Kidney (tissue), 14 donors: ENCODE data around the gene MAD1L1. TPM values are rescaled to one million over a fixed set of nuclear protein-coding genes. Genes with fewer than 3 reads are reported as not detected.
A peak's percentile ranks its signal among the peaks of the same experiment; 100 is the strongest.

ENCODE experiments used
- DNase-seq, 5 donors: peaks; one replicate each; pipeline ENCODE4 v3.0.0-alpha.2; 2013 to 2020
- FAIRE-seq: peaks from 2 replicates; lab custom pipeline; 2012; peaks lifted over from hg19 to GRCh38; lab: Jason Lieb, UNC
- H3K27ac ChIP-seq, 2 donors: one replicate each; pipeline ENCODE4 v1.7.0; 2013; ENCODE audit warnings: low read depth in 2 of 2, low read length in 2 of 2, inconsistent platforms in 1 of 2
- H3K27me3 ChIP-seq: one replicate; pipeline ENCODE4 v1.7.1; 2013; ENCODE audit warnings: low read length, inconsistent platforms; ENCODE audit not compliant: control insufficient read depth, insufficient read depth
- H3K36me3 ChIP-seq, 3 donors: one replicate each; pipeline versions ENCODE4 v1.7.0 to v1.7.1; 2013; ENCODE audit warnings: low read length in 3 of 3, control low read depth in 1 of 3, inconsistent platforms in 1 of 3; ENCODE audit not compliant: insufficient read depth in 3 of 3, control insufficient read depth in 2 of 3
- H3K4me1 ChIP-seq, 3 donors: one replicate each; pipeline versions ENCODE4 v1.7.0 to v1.7.1; 2013; ENCODE audit warnings: low read length in 3 of 3, inconsistent platforms in 1 of 3, low read depth in 1 of 3; ENCODE audit not compliant: control insufficient read depth in 2 of 3, insufficient read depth in 2 of 3
- H3K4me3 ChIP-seq, 3 donors: one replicate each; pipeline versions ENCODE4 v1.7.0 to v1.8.1; 2013; ENCODE audit warnings: low read length in 3 of 3, control low read depth in 1 of 3, inconsistent platforms in 1 of 3
- H3K9ac ChIP-seq, 3 donors: one replicate each; pipeline versions ENCODE4 v1.7.0 to v1.7.1; 2013; ENCODE audit warnings: low read length in 3 of 3, control low read depth in 1 of 3, inconsistent platforms in 1 of 3
- H3K9me3 ChIP-seq, 3 donors: one replicate each; pipeline versions ENCODE4 v1.7.0 to v1.7.1; 2013; ENCODE audit warnings: low read length in 3 of 3, control low read depth in 1 of 3, inconsistent platforms in 1 of 3; ENCODE audit not compliant: control insufficient read depth in 2 of 3, insufficient read depth in 1 of 3
- CTCF ChIP-seq: IDR thresholded peaks from 3 replicates; pipeline ENCODE4 v1.5.1; 2012; ENCODE audit warnings: mild to moderate bottlenecking, moderate library complexity, borderline replicate concordance; ENCODE audit not compliant: insufficient read depth; ENCODE audit errors: extremely low read depth
- intact Hi-C: fragments of 100-400 bp; cut with DNase I; formaldehyde crosslinking; loops from one replicate; pipeline ENCODE4 v1.11.1; 2022
- polyA plus RNA-seq: library from polyadenylated mRNA; stranded (reverse); fragments of 350-450 nt; fragmentation: Illumina TruSeq; extraction: RNeasy Lipid Tissue Mini Kit (QIAGEN cat#74804); gene quantifications from one replicate; pipeline ENCODE4 v1.2.3, GENCODE V29; 2014; ENCODE audit warnings: low read depth, low replicate concordance; ENCODE audit not compliant: insufficient read depth
- total RNA-seq: library from RNA; stranded (reverse); fragmentation: NEBNext Ultra II Directional; extraction: Animal tissue kit (Norgen Biotek cat#: 25700); gene quantifications from one replicate; pipeline ENCODE4 v1.2.1, GENCODE V29; 2021
- donor health status: control.
- donor health status: control.
- donor health status: control.
- donor health status: control.
- donor health status: control.
- donor health status: DM: yes; HTN: yes; CAD: no.
- donor health status: Normal renal cell carcinoma (clear cell type).

The MAD1L1 gene
- total and polyA plus RNA-seq, 2 donors from 2014 or later: 33.2 to 45.2 TPM

GRCh38 chr7:1867370-1868260 is 365.1 kb downstream of the MAD1L1 start:
- Histone ChIP-seq H3K4me3 (no peak overlapping the region), H3K9ac (no peak overlapping the region), H3K27me3 (no peaks in the 10 kb centered on the region), H3K4me1 (no peaks in the 10 kb centered on the region), H3K27ac (no peak overlapping the region), H3K36me3 (no peaks in the 10 kb centered on the region), H3K9me3 (no peaks in the 10 kb centered on the region)
- DNase-seq (peak in 1 of 5 donors; percentile 63), FAIRE-seq (no peak)
- intact Hi-C loops: no loop called here
- TF ChIP-seq CTCF: no peak

GRCh38 chr7:1866601-1867000 is 366.1 kb downstream of the MAD1L1 start:
- H3K9me3 ChIP-seq: no peaks in the 10 kb centered on the region
- DNase-seq (peak in 1 of 5 donors; percentile 66), FAIRE-seq (no peak)
- no peak overlapping the region for H3K4me3 ChIP-seq
- H3K9ac ChIP-seq: no peak overlapping the region
- no peak overlapping the region for H3K27ac ChIP-seq
- no peaks in the 10 kb centered on the region for H3K27me3 ChIP-seq
- no peaks in the 10 kb centered on the region for H3K36me3 ChIP-seq
- intact Hi-C loops: no loop called here
- no peaks in the 10 kb centered on the region for H3K4me1 ChIP-seq
- no peak for TF ChIP-seq CTCF

- intact Hi-C loops: no loop called here
- Histone ChIP-seq H3K36me3 (no peaks in the 10 kb centered on the region), H3K27ac (no peak overlapping the region), H3K9me3 (no peaks in the 10 kb centered on the region), H3K4me3 (no peak overlapping the region), H3K27me3 (no peaks in the 10 kb centered on the region), H3K9ac (no peak overlapping the region), H3K4me1 (no peaks in the 10 kb centered on the region)
- FAIRE-seq: no peak
- peak in 4 of 5 donors; percentile 42 to 82 (median 74) for DNase-seq
- no peak for TF ChIP-seq CTCF
These were observed 367.0 kb downstream of the MAD1L1 start for GRCh38 chr7:1865571-1866255.
